ENCODE data around the gene COL1A1.
A peak's percentile ranks its signal among the peaks of the same experiment; 100 is the strongest.

COL1A1 gene

GRCh38 chr17:50199803-50200456, 1.5 kb downstream of the COL1A1 start:
- peak; percentile 80 for DNase-seq (ENCODE audit: low spot score)

GRCh38 chr17:50199211-50199802, 2.1 kb downstream of the COL1A1 start:
- no peak for DNase-seq (ENCODE audit: low spot score)

GRCh38 chr17:50198026-50198669, 3.3 kb downstream of the COL1A1 start:
- peak; percentile 52 for DNase-seq (ENCODE audit: low spot score)

- DNase-seq (ENCODE audit: low spot score) = no peak
These were observed 4.6 kb downstream of the COL1A1 start for GRCh38 chr17:50196826-50197225.

GRCh38 chr17:50196036-50196435, 5.4 kb downstream of the COL1A1 start:
- no peak for DNase-seq (ENCODE audit: low spot score)

GRCh38 chr17:50194934-50195865, 6.2 kb downstream of the COL1A1 start:
- no peak for DNase-seq (ENCODE audit: low spot score)

GRCh38 chr17:50194140-50194933, 7.1 kb downstream of the COL1A1 start:
- DNase-seq (ENCODE audit: low spot score) = no peak

GRCh38 chr17:50192618-50193291, 8.7 kb downstream of the COL1A1 start:
- no peak for DNase-seq (ENCODE audit: low spot score)

GRCh38 chr17:50192144-50192617, 9.2 kb downstream of the COL1A1 start:
- no peak for DNase-seq (ENCODE audit: low spot score)

GRCh38 chr17:50191359-50192143, 9.9 kb downstream of the COL1A1 start:
- no peak for DNase-seq (ENCODE audit: low spot score)

- DNase-seq (ENCODE audit: low spot score) = no peak
These were observed 10.7 kb downstream of the COL1A1 start for GRCh38 chr17:50190603-50191358.

- DNase-seq (ENCODE audit: low spot score) = no peak
These were observed 11.2 kb downstream of the COL1A1 start for GRCh38 chr17:50190293-50190602.

- no peak for DNase-seq (ENCODE audit: low spot score)
These were observed 11.7 kb downstream of the COL1A1 start for GRCh38 chr17:50189550-50190292.

- DNase-seq (ENCODE audit: low spot score) = no peak
These were observed 12.4 kb downstream of the COL1A1 start for GRCh38 chr17:50188921-50189549.

- DNase-seq (ENCODE audit: low spot score) = no peak
These were observed 12.9 kb downstream of the COL1A1 start for GRCh38 chr17:50188531-50188920.

GRCh38 chr17:50187751-50188530, 13.5 kb downstream of the COL1A1 start:
- no peak for DNase-seq (ENCODE audit: low spot score)

GRCh38 chr17:50187394-50187725, 14.1 kb downstream of the COL1A1 start:
- no peak for DNase-seq (ENCODE audit: low spot score)

All from germinal center (tissue), 1 donor.